Measurements from ENCODE around the gene IL1R1. TPM values are rescaled to one million over a fixed set of nuclear protein-coding genes. Genes with fewer than 3 reads are reported as not detected.
"Not testable (repeated sequence)": the region's sequence is repeated elsewhere in the genome, so short reads cannot be mapped to it uniquely, and the experiment has no call there.

Gene IL1R1
- total RNA-seq, 1 donor from 2014 or later, result 1.5 TPM

DNA sequence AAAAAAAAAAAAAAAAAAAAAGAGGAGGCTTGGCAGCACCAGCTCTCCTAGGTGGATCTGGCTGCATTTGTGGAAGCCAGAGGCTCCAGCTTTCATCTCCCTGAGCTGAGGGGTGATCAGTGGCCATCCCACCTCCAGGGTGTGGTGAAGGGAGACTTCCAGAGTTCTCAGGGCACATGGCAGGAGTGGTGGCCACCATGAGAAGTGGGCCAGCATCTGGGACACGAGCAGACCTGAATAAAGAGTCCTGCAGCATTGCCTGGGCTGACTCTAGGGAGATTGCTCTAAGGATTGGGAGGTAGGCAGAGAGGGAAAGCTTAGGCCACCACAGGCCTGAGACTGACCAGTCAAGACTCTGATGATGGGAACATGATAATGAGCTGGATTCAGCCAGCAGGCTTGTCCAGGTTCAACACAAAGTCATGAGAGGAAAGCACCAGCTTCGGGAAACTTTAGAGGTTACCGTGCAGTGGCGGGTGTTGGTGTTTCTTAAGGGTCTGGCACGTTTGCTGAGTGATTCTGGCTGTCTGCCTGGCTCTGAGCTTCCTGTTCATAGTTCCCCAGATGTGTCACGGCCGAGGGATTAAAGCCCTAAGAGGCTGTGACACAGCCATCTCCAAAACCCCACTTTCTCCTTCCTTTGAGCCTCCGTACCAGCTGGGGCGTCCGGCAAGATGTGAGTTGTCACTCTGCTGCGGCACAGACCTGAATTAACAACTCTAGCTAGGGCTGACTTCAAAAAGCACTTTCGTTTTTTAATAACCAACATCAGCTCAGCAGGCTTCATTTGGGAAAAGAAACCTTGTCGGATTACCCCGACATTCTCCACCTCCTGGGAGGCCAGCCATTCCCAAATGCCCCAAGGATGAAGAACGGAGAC lies 38.3 kb upstream of the IL1R1 start:
- peak overlapping the region; percentile 13 for H3K27ac Mint-ChIP-seq
- peaks cover 24% of the 10 kb centered on the region for H3K4me1 Mint-ChIP-seq (ENCODE audit: low read depth)
- H3K27me3 Mint-ChIP-seq (ENCODE audit: insufficient read depth), result peaks cover 17% of the 10 kb centered on the region
- DNase-seq (ENCODE audit: low spot score), result peak; percentile 22
- peaks cover 2% of the 10 kb centered on the region for H3K36me3 Mint-ChIP-seq (ENCODE audit: low read depth)
- intact Hi-C loops (cut with micrococcal nuclease), result loop anchor here (1.0 to 2.0 kb wide), 4 partner anchors 10 to 851 kb away; partner anchors contain the start of gene CNOT11
- H3K9me3 Mint-ChIP-seq, result peaks cover 3% of the 10 kb centered on the region
- peak overlapping the region; percentile 72 for H3K4me3 Mint-ChIP-seq

DNA sequence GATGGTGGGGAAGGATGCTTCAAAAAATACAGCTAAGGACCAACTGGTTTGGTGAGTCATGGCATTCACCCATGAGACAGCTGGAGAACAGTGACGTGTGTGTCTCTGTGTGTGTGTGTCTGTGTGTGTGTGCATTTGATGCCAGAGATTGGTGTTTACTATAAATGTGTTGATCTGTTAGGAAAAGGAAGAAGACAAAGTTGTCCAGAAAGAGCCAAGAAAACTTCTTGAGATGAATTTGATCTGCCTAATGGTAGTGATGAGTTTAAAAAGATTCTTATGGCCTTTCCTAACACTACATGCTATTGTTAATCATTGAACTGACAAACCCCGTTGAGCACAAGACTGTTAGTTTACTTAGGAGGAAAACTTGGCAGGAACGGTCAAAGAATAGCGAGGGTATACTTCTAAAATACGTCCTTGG lies 36.4 kb upstream of the IL1R1 start:
- H3K4me1 Mint-ChIP-seq (ENCODE audit: low read depth), result peaks cover 18% of the 10 kb centered on the region
- DNase-seq (ENCODE audit: low spot score), result no peak
- no peaks in the 10 kb centered on the region for H3K9me3 Mint-ChIP-seq
- H3K27me3 Mint-ChIP-seq (ENCODE audit: insufficient read depth), result peaks cover 20% of the 10 kb centered on the region
- H3K36me3 Mint-ChIP-seq (ENCODE audit: low read depth), result no peaks in the 10 kb centered on the region
- no peak overlapping the region for H3K27ac Mint-ChIP-seq
- H3K4me3 Mint-ChIP-seq, result no peak overlapping the region
- intact Hi-C loops (cut with micrococcal nuclease), result no loop called here

DNA sequence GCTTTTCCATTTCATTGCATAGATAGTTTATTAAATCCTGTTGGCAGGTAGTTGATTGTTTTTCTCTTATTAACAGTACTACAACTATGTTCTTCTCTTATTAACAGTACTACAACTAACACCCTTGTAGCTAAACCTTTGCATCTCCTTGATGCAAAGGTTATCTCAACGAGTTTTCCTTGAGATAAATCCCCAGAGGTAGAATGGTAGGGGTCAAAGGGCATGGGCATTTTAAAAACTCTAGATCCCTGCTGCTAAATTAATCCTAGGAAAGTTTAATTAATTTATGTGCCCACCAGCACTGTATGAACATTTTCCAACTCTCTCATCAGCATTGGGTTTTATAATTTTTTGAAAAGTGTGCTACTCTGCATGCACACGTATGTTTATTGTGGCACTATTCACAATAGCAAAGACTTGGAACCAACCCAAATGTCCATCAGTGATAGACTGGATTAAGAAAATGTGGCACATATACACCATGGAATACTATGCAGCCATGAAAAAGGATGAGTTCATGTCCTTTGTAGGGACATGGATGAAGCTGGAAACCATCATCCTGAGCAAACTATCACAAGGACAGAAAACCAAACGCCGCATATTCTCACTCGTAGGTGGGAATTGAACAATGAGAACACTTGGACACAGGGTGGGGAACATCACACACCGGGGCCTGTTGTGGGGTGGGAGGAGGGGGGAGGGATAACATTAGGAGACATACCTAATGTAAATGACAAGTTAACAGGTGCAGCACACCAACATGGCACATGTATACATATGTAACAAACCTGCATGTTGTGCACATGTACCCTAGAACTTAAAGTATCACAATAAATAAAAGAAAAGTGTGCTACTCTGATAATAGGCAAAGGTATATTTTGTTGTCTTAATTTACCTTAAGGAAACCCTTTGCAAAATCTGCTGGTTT lies 35.5 kb upstream of the IL1R1 start:
- not testable (repeated sequence) for H3K4me3 Mint-ChIP-seq

DNA sequence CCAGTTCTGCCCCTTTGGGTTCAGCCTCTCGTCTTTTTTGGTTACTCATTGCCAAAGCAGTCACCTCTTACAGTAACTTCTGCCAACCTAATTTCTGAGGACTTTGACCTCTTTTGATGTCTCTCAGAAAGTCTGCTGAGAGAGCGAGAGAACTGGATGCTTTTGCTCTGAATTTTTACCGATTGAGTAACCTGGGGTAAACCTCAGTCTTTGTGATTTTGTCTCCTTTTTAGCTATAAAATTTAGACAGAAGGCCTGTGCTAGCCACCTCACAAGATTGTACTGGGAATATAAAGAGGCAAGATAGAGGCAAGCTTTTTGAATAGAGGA lies 34.8 kb upstream of the IL1R1 start:
- no peak overlapping the region for H3K27ac Mint-ChIP-seq
- H3K4me1 Mint-ChIP-seq (ENCODE audit: low read depth), result peaks cover 19% of the 10 kb centered on the region
- H3K36me3 Mint-ChIP-seq (ENCODE audit: low read depth), result no peaks in the 10 kb centered on the region
- DNase-seq (ENCODE audit: low spot score), result no peak
- H3K4me3 Mint-ChIP-seq, result no peak overlapping the region
- intact Hi-C loops (cut with micrococcal nuclease), result no loop called here
- peaks cover 20% of the 10 kb centered on the region for H3K27me3 Mint-ChIP-seq (ENCODE audit: insufficient read depth)
- H3K9me3 Mint-ChIP-seq, result no peaks in the 10 kb centered on the region

More for the DNA sequence above, 35.5 kb upstream of the IL1R1 start:
- DNase-seq (ENCODE audit: low spot score); H3K27ac Mint-ChIP-seq; H3K9me3 Mint-ChIP-seq; intact Hi-C loops (cut with micrococcal nuclease); H3K36me3 Mint-ChIP-seq (ENCODE audit: low read depth): not testable (repeated sequence)
- Mint-ChIP-seq H3K27me3 (ENCODE audit: insufficient read depth) (peaks cover 20% of the 10 kb centered on the region), H3K4me1 (ENCODE audit: low read depth) (peaks cover 19% of the 10 kb centered on the region)

DNA sequence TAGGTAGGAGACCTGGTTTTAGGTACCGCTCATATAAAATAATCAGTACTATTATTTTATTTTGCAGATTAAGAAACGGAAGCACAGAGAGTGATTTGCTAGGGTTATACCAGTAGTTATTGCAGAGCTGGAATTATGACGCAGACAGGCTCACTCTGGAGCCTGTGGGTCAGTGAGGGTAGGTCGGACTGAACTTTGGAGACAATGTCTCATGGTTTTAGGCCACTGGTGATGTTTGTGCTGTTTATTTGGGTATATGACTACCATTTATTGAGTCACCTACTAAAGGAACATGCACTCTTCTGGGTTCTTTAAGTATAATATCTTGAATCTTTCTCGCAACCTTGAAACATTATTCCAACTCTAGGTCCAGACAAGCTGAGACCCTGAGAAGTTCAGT lies 33.5 kb upstream of the IL1R1 start:
- Mint-ChIP-seq H3K27ac (no peak overlapping the region), H3K4me1 (ENCODE audit: low read depth) (peaks cover 25% of the 10 kb centered on the region), H3K36me3 (ENCODE audit: low read depth) (no peaks in the 10 kb centered on the region), H3K9me3 (peaks cover 3% of the 10 kb centered on the region), H3K27me3 (ENCODE audit: insufficient read depth) (peaks cover 18% of the 10 kb centered on the region), H3K4me3 (no peak overlapping the region)
- no peak for DNase-seq (ENCODE audit: low spot score)
- intact Hi-C loops (cut with micrococcal nuclease), result no loop called here

DNA sequence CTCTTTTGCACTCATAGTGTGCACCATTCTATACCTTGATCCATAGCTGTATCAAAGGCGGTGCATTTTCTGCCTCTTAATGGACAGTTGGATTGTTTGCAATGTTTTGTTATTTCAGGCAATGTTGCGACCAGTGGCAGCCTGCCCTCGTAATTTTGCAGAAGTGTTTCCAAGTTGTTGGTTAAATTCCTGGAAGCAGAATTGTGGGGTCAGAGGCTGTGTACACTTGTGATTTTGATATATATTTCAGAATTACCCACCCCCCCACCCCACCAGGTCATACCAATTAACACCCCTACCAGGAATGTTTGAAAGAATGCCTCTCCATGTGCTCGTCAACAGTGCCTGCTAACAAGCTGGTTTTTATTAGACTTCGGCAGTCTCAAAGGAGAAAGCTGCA lies 32.4 kb upstream of the IL1R1 start:
- Mint-ChIP-seq H3K27me3 (ENCODE audit: insufficient read depth) (peaks cover 14% of the 10 kb centered on the region), H3K4me3 (no peak overlapping the region), H3K36me3 (ENCODE audit: low read depth) (no peaks in the 10 kb centered on the region), H3K4me1 (ENCODE audit: low read depth) (peaks cover 26% of the 10 kb centered on the region), H3K27ac (no peak overlapping the region), H3K9me3 (peaks cover 3% of the 10 kb centered on the region)
- intact Hi-C loops (cut with micrococcal nuclease), result no loop called here
- DNase-seq (ENCODE audit: low spot score), result no peak

DNA sequence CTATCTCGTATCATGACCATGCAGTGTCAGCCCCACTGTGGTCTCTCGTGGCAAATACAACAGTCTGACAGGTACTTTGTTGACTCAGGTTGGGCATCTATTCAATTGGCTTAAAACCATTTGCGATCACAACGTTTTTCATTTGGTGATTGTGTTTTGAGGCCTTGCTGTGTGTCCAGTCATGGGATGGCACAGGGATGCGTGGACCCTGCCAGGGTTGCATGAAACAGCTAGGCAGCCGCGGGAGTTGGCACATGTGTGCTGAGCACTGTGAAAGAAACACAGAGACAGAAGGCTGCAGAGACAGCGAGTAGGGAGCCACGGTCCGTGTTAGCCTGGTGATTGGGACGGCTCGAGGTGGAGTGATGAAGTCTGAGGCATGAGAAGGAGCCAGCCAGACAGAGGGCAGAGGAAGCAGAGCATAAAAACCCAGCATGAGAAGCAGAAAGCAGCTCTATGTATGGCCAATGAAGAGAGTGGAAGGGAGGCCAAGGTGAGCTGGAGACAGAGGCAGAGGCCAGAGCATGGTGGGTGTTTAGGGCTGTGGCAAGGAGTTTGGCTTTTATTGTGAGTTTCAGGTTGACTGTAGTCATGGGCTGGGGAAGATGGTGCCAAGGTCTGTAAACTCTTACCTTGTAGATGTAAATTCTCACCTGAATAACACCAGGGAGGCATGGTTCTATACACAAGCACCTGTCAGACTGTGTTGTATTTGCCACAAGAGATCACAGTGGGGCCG lies 31.8 kb upstream of the IL1R1 start:
- Mint-ChIP-seq H3K27ac (no peak overlapping the region), H3K36me3 (ENCODE audit: low read depth) (no peaks in the 10 kb centered on the region), H3K9me3 (peaks cover 3% of the 10 kb centered on the region), H3K27me3 (ENCODE audit: insufficient read depth) (peaks cover 16% of the 10 kb centered on the region), H3K4me1 (ENCODE audit: low read depth) (peaks cover 32% of the 10 kb centered on the region), H3K4me3 (no peak overlapping the region)
- no peak for DNase-seq (ENCODE audit: low spot score)
- intact Hi-C loops (cut with micrococcal nuclease), result no loop called here

DNA sequence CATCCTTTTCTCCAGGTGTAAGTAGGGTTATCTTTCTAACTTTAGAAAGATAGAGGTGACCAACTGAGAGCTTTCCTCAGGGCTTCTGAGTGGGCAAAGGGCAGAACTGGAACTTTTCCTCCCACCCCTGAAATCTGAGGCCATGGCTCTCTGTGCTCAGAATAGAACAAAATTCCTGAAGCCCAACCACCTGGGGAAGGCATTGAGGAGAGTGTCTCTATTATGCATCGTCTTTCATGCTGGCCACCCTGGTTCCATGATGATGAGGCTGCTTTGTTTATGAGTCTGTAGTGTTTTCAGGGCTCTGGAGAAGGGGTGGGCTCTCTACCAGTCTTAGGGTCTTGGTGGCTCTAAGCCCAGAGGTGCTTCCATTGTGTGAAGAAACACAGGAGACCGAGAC lies 30.7 kb upstream of the IL1R1 start:
- intact Hi-C loops (cut with micrococcal nuclease), result no loop called here
- H3K4me1 Mint-ChIP-seq (ENCODE audit: low read depth), result peaks cover 32% of the 10 kb centered on the region
- H3K27me3 Mint-ChIP-seq (ENCODE audit: insufficient read depth), result peaks cover 16% of the 10 kb centered on the region
- H3K9me3 Mint-ChIP-seq, result peaks cover 3% of the 10 kb centered on the region
- H3K27ac Mint-ChIP-seq, result no peak overlapping the region
- H3K36me3 Mint-ChIP-seq (ENCODE audit: low read depth), result no peaks in the 10 kb centered on the region
- no peak overlapping the region for H3K4me3 Mint-ChIP-seq
- no peak for DNase-seq (ENCODE audit: low spot score)

DNA sequence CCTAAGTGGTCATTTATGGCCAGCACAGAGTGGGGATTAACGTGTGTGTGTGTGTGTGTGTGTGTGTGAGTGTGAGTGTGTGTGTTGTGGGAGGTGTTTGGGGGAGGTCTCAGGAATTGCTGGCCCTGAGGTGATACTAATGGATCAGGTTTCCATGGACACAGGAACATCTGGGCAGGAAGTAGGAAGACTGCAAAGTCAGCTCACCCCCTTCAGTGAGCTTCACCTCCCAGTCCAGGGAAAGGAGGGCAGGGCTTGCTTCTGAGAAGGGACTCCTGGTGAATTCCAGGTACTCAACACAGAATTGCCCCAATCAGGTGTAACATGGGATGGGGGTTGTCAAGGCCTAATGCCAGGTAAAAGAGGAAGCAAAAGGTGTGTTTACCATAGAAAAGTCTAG lies 30.3 kb upstream of the IL1R1 start:
- Mint-ChIP-seq H3K4me3 (no peak overlapping the region), H3K27ac (no peak overlapping the region), H3K36me3 (ENCODE audit: low read depth) (no peaks in the 10 kb centered on the region), H3K9me3 (peaks cover 3% of the 10 kb centered on the region), H3K4me1 (ENCODE audit: low read depth) (peaks cover 32% of the 10 kb centered on the region), H3K27me3 (ENCODE audit: insufficient read depth) (peaks cover 16% of the 10 kb centered on the region)
- no peak for DNase-seq (ENCODE audit: low spot score)
- intact Hi-C loops (cut with micrococcal nuclease), result no loop called here

DNA sequence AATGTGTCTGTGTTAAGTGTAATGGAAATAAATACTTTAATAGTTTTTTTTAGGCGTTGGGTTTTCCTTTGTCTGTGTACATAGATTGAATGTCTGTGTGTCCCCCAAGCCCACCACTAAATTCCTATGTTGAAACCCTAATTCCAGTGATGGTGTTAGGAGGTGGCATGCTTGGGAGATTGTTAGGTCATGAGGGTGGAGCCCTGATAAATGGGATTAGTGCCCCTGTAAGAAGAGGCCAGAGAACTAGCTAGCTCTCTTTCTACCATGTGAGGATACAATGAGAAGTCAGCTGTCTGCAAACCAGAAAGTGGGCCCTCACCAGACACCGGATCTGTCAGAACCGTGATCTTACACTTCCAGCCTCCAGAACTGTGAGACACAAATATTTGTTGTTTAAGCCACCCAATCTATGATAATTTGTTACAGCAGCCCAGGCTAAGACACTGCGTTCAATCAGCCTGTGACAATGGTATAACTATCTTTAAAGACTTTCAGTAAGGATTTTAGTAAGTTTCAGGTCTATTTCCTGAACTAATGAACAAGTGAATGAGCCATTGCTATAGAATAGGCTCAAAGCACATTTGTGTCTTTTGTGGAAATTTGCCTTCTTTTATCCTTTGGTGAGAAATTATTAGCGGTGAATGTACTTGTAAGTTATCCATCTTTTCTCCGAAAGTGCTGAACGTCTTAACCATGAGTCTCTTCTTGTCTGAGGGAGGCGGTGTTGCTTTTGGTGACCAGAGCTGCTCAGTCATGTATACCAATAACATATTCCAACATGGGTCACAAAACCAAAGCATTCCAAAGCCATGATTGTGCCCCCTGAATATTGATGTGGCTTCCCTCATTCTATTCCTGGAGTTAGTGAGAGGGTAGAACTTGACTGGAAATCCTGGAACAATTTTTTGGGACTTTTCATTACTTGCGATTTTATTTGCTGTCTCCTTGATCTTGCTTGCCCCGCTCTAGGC lies 29.6 kb upstream of the IL1R1 start:
- intact Hi-C loops (cut with micrococcal nuclease), result no loop called here
- H3K36me3 Mint-ChIP-seq (ENCODE audit: low read depth), result no peaks in the 10 kb centered on the region
- H3K27me3 Mint-ChIP-seq (ENCODE audit: insufficient read depth), result peaks cover 20% of the 10 kb centered on the region
- peaks cover 32% of the 10 kb centered on the region for H3K4me1 Mint-ChIP-seq (ENCODE audit: low read depth)
- H3K9me3 Mint-ChIP-seq, result peaks cover 3% of the 10 kb centered on the region
- no peak overlapping the region for H3K27ac Mint-ChIP-seq
- H3K4me3 Mint-ChIP-seq, result no peak overlapping the region
- no peak for DNase-seq (ENCODE audit: low spot score)

DNA sequence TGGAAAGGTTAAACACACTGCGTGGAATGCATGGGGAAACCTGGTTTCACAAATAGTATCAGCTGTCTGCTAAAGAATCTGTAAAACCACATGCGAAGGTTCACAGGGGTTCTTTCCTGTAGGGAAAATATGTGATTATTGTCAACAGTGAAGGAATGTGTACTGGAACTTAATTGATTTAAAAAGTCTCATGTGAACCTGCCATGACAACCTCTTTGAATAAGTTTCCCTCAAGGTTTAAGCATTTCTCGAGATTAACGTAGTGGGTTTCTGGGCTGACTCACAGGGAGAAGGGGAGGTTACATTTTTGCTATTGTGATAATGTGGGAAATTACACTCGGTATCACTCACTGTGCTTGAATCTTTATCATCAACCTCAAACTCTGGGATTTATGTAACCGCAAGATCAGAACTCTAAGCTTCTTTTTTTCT lies 28.2 kb upstream of the IL1R1 start:
- peaks cover 15% of the 10 kb centered on the region for H3K27me3 Mint-ChIP-seq (ENCODE audit: insufficient read depth)
- no peak overlapping the region for H3K27ac Mint-ChIP-seq
- no peaks in the 10 kb centered on the region for H3K36me3 Mint-ChIP-seq (ENCODE audit: low read depth)
- no peak for DNase-seq (ENCODE audit: low spot score)
- no peak overlapping the region for H3K4me3 Mint-ChIP-seq
- intact Hi-C loops (cut with micrococcal nuclease), result loop anchor here (1.0 kb wide), 5 partner anchors 10 to 52 kb away; no protein-coding TSS in a partner anchor
- H3K9me3 Mint-ChIP-seq, result peaks cover 3% of the 10 kb centered on the region
- peaks cover 32% of the 10 kb centered on the region for H3K4me1 Mint-ChIP-seq (ENCODE audit: low read depth)

Measured in activated T-helper 1 cell treated with anti-CD3 and anti-CD28 coated beads, Interleukin-12 subunit alpha, Interleukin-12 subunit beta, Interleukin-2, Interleukin-4 antibody, amounts not matched to agents 30 ng/mL and 10 ng/mL and 1 ng/mL, durations not matched to agents 14 hours and 24 hours and 36 hours (primary cell).